ENCODE measurements around the gene ZNF396.

DNA sequence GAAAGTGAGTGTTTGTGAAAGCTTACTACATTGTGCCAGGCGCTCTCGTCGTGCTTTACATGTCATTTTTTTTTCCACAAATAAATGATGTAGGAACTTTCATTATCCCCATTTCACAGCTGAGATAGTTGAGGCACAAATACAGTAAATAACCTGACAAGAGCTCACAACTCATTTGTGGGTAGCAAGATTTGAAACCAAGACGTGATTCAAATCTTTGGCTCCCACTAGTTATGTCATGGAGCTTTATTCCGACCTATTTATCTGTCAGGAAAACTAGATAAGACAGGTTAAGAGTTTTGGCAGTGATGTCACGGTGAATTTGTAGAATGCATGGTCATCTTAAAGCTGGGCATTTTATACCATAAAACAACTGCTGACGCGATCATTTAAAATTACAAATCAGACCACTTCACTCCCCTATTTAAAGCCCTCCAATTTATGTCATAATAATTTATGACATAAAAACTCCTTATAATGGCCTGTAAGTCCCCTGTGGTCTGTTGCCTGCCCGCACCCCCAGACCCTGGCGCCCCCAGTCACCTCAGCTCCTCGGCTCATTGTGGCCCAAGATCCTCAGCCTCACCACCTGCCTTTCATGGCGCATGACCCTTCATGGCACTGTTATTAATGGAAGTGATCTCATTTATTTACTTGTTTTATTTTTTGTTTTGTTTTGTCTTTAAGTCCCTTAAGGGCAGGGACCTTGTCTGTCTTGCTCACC lies 32.2 kb downstream of the ZNF396 start:
- TF ChIP-seq RARB (CRISPR knock-in tag; IDR thresholded peaks at IDR 0.05): no peak
- TF ChIP-seq, protein P1, sequence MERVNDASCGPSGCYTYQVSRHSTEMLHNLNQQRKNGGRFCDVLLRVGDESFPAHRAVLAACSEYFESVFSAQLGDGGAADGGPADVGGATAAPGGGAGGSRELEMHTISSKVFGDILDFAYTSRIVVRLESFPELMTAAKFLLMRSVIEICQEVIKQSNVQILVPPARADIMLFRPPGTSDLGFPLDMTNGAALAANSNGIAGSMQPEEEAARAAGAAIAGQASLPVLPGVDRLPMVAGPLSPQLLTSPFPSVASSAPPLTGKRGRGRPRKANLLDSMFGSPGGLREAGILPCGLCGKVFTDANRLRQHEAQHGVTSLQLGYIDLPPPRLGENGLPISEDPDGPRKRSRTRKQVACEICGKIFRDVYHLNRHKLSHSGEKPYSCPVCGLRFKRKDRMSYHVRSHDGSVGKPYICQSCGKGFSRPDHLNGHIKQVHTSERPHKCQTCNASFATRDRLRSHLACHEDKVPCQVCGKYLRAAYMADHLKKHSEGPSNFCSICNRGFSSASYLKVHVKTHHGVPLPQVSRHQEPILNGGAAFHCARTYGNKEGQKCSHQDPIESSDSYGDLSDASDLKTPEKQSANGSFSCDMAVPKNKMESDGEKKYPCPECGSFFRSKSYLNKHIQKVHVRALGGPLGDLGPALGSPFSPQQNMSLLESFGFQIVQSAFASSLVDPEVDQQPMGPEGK (CRISPR knock-in tag; IDR thresholded peaks at IDR 0.05; ENCODE audit: borderline replicate concordance): no peak
- TF ChIP-seq, protein P2, sequence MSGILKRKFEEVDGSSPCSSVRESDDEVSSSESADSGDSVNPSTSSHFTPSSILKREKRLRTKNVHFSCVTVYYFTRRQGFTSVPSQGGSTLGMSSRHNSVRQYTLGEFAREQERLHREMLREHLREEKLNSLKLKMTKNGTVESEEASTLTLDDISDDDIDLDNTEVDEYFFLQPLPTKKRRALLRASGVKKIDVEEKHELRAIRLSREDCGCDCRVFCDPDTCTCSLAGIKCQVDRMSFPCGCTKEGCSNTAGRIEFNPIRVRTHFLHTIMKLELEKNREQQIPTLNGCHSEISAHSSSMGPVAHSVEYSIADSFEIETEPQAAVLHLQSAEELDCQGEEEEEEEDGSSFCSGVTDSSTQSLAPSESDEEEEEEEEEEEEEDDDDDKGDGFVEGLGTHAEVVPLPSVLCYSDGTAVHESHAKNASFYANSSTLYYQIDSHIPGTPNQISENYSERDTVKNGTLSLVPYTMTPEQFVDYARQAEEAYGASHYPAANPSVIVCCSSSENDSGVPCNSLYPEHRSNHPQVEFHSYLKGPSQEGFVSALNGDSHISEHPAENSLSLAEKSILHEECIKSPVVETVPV (CRISPR knock-in tag; IDR thresholded peaks at IDR 0.05): no peak
- TF ChIP-seq, protein P3, sequence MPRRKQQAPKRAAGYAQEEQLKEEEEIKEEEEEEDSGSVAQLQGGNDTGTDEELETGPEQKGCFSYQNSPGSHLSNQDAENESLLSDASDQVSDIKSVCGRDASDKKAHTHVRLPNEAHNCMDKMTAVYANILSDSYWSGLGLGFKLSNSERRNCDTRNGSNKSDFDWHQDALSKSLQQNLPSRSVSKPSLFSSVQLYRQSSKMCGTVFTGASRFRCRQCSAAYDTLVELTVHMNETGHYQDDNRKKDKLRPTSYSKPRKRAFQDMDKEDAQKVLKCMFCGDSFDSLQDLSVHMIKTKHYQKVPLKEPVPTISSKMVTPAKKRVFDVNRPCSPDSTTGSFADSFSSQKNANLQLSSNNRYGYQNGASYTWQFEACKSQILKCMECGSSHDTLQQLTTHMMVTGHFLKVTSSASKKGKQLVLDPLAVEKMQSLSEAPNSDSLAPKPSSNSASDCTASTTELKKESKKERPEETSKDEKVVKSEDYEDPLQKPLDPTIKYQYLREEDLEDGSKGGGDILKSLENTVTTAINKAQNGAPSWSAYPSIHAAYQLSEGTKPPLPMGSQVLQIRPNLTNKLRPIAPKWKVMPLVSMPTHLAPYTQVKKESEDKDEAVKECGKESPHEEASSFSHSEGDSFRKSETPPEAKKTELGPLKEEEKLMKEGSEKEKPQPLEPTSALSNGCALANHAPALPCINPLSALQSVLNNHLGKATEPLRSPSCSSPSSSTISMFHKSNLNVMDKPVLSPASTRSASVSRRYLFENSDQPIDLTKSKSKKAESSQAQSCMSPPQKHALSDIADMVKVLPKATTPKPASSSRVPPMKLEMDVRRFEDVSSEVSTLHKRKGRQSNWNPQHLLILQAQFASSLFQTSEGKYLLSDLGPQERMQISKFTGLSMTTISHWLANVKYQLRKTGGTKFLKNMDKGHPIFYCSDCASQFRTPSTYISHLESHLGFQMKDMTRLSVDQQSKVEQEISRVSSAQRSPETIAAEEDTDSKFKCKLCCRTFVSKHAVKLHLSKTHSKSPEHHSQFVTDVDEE (CRISPR knock-in tag; IDR thresholded peaks at IDR 0.05): no peak
- TF ChIP-seq TOX (CRISPR knock-in tag; IDR thresholded peaks at IDR 0.05; ENCODE audit: borderline replicate concordance): no peak
- no peak for TF ChIP-seq GLIS3 (CRISPR knock-in tag; IDR thresholded peaks at IDR 0.05)
- TF ChIP-seq ZC3H10 (CRISPR knock-in tag; IDR thresholded peaks at IDR 0.05): no peak
- TF ChIP-seq, protein P4, sequence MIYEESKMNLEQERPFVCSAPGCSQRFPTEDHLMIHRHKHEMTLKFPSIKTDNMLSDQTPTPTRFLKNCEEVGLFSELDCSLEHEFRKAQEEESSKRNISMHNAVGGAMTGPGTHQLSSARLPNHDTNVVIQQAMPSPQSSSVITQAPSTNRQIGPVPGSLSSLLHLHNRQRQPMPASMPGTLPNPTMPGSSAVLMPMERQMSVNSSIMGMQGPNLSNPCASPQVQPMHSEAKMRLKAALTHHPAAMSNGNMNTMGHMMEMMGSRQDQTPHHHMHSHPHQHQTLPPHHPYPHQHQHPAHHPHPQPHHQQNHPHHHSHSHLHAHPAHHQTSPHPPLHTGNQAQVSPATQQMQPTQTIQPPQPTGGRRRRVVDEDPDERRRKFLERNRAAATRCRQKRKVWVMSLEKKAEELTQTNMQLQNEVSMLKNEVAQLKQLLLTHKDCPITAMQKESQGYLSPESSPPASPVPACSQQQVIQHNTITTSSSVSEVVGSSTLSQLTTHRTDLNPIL (CRISPR knock-in tag; IDR thresholded peaks at IDR 0.05; ENCODE audit: low read depth): no peak

All from SK-N-SH treated with all-trans-retinoic acid at 6 μM for 48 hours (cell line).